Measurements from ENCODE around the gene GHDC. TPM values are rescaled to one million over a fixed set of nuclear protein-coding genes. Genes with fewer than 3 reads are reported as not detected.

Gene GHDC
- total and polyA plus RNA-seq, 10 donors, result 22.0 to 122 (median 39.6) TPM

DNA sequence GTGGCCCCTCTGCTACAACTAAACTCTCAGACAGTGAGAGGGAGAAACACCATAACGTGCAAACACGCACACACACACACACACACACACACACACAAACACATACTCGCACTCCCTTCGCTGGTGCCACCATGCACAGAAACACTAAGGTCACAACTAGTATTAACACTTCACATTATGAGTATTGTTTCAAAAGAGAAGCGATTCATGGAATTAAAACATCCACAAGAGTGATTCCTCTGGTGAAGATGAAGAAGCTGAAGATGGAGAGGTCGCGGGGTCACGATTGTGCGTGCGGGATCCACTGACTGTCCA lies 7.1 kb upstream of the GHDC start:
- 91 to 96% (median 94%) methylated on average over 10 of the region's 10 CpGs for WGBS, 5 donors
- Histone ChIP-seq H3K4me3 (no peak overlapping the region), H3K4me1 (peaks cover 9 to 32% (median 18%) of the 10 kb centered on the region in 6 donors), H3K27me3 (replicated peaks in 1 of 7) (no peaks in the 10 kb centered on the region), H3K27ac (peak overlapping the region in 1 of 8 donors; percentile 56), H3K36me3 (peaks cover 0 to 73% (median 53%) of the 10 kb centered on the region in 6 donors), H3K9me3 (no peaks in the 10 kb centered on the region)
- intact Hi-C loops (cut with DNase I; ENCODE audit: low total_unique reads), result no loop called here
- no peak for DNase-seq
- TF ChIP-seq POLR2AphosphoS5 (IDR thresholded peaks at IDR 0.05) (no peak), POLR2A (IDR thresholded peaks at IDR 0.05) (no peak)
- TF ChIP-seq, protein P1, sequence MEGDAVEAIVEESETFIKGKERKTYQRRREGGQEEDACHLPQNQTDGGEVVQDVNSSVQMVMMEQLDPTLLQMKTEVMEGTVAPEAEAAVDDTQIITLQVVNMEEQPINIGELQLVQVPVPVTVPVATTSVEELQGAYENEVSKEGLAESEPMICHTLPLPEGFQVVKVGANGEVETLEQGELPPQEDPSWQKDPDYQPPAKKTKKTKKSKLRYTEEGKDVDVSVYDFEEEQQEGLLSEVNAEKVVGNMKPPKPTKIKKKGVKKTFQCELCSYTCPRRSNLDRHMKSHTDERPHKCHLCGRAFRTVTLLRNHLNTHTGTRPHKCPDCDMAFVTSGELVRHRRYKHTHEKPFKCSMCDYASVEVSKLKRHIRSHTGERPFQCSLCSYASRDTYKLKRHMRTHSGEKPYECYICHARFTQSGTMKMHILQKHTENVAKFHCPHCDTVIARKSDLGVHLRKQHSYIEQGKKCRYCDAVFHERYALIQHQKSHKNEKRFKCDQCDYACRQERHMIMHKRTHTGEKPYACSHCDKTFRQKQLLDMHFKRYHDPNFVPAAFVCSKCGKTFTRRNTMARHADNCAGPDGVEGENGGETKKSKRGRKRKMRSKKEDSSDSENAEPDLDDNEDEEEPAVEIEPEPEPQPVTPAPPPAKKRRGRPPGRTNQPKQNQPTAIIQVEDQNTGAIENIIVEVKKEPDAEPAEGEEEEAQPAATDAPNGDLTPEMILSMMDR (IDR thresholded peaks at IDR 0.05 in 8 of 11, conservative IDR thresholded peaks at IDR 0.05 in 3 of 11), result no peak

DNA sequence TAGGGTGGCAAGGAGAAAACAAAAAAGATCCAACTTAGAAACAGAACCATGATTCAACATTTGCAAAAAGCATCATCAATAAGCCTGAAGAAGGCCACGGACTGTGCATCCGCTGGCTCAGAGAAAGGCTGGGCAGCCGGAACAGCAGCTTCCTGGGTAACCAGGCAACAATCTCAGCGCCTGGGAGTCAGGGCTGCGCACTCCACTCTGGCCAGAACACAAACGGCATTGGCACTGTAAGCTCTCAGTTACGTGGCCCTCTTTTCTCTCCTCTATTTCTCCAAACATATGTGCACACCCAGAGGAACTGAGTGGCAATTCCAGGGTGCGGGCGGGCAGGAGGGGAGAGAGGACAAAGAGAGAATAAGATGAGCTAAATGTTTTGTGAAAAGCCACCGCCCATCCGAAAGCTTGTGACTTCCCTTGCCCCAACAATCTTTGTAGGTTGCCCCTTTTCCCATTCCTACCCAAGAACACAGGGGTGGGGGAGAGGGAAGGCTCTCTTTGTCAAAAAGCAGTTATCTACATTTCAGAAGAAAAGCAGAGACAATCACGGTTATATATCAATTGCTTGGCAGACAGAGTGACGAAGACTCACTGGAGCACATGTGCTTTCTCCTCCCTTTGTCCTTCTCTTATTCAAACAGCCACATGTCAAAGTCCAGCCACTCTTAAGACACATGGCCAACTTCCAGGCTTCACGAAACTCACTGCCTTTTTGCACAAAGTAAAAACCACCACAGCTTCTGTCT lies 6.6 kb upstream of the GHDC start:
- no peaks in the 10 kb centered on the region for H3K27me3 ChIP-seq (replicated peaks in 1 of 7)
- no peak for DNase-seq
- 78 to 89% (median 83%) methylated on average over 14 of the region's 14 CpGs for WGBS, 5 donors
- peak overlapping the region in 2 of 8 donors; percentile 56 to 82 for H3K27ac ChIP-seq
- peaks cover 0 to 67% (median 49%) of the 10 kb centered on the region in 6 donors for H3K36me3 ChIP-seq
- TF ChIP-seq POLR2AphosphoS5 (IDR thresholded peaks at IDR 0.05) (peak in 1 of 3 donors; percentile 19), POLR2A (IDR thresholded peaks at IDR 0.05) (no peak)
- no peaks in the 10 kb centered on the region for H3K9me3 ChIP-seq
- H3K4me1 ChIP-seq, result peaks cover 9 to 32% (median 18%) of the 10 kb centered on the region in 6 donors
- no peak overlapping the region for H3K4me3 ChIP-seq
- intact Hi-C loops (cut with DNase I; ENCODE audit: low total_unique reads), result no loop called here

DNA sequence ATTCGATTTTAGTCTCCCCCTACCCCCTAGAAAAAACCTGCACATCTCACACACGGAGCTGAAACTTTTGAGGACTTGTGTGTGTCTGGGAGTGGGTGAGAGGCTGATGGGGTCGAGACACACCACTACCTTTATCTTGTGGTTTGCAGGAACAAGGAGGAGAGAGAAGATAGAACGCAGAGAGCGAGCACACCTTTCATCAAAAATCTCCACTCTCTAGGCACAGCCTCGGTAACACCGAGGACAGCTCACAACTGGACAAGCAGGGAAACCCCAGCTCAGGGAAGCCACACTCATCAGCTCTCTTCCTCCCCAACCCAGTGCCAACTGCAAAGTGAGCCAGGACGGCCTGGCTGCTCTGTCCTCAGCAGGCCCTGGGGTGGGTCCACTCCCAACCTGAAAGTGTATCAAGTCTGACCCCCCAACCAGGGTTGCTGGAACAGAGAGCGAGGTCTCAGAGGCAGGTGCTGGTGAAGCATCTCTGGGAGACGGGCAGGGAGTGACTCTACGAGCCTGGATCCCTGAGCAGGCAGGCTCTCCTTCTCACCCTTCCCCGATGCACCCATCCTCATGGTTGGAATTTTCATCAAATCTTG lies 5.2 kb upstream of the GHDC start:
- no peaks in the 10 kb centered on the region for H3K27me3 ChIP-seq (replicated peaks in 1 of 7)
- no peaks in the 10 kb centered on the region for H3K9me3 ChIP-seq
- no peak overlapping the region for H3K4me3 ChIP-seq
- intact Hi-C loops (cut with DNase I; ENCODE audit: low total_unique reads), result no loop called here
- peaks cover 14 to 38% (median 24%) of the 10 kb centered on the region in 6 donors for H3K4me1 ChIP-seq
- peak overlapping the region in 7 of 8 donors; percentile 39 to 88 (median 78) for H3K27ac ChIP-seq
- WGBS, 5 donors, result 63 to 72% (median 72%) methylated on average over 12 of the region's 12 CpGs
- no peak for TF ChIP-seq POLR2A (IDR thresholded peaks at IDR 0.05)
- TF ChIP-seq, protein P1 (IDR thresholded peaks at IDR 0.05 in 8 of 11, conservative IDR thresholded peaks at IDR 0.05 in 3 of 11), result no peak
- peak in 1 of 3 donors; percentile 28 for TF ChIP-seq POLR2AphosphoS5 (IDR thresholded peaks at IDR 0.05)
- H3K36me3 ChIP-seq, result peaks cover 0 to 54% (median 38%) of the 10 kb centered on the region in 6 donors
- DNase-seq, result no peak

DNA sequence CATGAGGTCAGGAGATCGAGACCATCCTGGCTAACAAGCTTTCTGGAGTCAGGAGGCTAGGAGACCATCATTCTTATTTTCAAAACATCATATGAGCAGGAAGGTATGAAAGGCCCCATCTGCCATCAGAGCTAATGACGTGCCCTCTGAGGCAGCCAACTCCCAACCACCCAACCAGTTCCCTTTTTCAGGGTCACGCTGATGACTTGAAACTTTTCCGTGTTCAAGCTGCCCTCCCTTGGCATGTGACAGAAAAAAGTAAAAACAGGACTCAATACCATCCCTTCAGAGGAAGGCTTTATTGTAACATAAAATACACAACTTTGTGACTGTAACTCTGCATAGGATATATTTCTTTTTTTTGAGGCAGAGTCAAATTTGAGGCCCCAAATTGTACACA lies 4.6 kb upstream of the GHDC start:
- 28 to 33% (median 31%) methylated on average over 4 of the region's 4 CpGs for WGBS, 5 donors
- intact Hi-C loops (cut with DNase I; ENCODE audit: low total_unique reads), result no loop called here
- DNase-seq, result peak; percentile 83

More for the DNA sequence above, 4.6 kb upstream of the GHDC start:
- TF ChIP-seq, protein P1 (IDR thresholded peaks at IDR 0.05 in 8 of 11, conservative IDR thresholded peaks at IDR 0.05 in 3 of 11), result no peak
- TF ChIP-seq POLR2AphosphoS5 (IDR thresholded peaks at IDR 0.05), result peak in 1 of 3 donors; percentile 47
- TF ChIP-seq POLR2A (IDR thresholded peaks at IDR 0.05), result no peak
- Histone ChIP-seq H3K27ac (peak overlapping the region; percentile 39 to 88 (median 76)), H3K36me3 (peaks cover 0 to 48% (median 32%) of the 10 kb centered on the region in 6 donors), H3K4me1 (peaks cover 14 to 44% (median 26%) of the 10 kb centered on the region in 6 donors), H3K9me3 (no peaks in the 10 kb centered on the region), H3K4me3 (no peak overlapping the region), H3K27me3 (replicated peaks in 1 of 7) (no peaks in the 10 kb centered on the region)
